Measurements from ENCODE around the gene RPTOR.

The RPTOR gene

GRCh38 chr17:80588702-80589383 lies 44.2 kb downstream of the RPTOR start:
- DNase-seq (ENCODE audit: low read depth in 2 of 2, low spot score in 1 of 2) = no peak

GRCh38 chr17:80591788-80592187 lies 47.1 kb downstream of the RPTOR start:
- no peak for DNase-seq (ENCODE audit: low read depth in 2 of 2, low spot score in 1 of 2)

- no peak for DNase-seq (ENCODE audit: low read depth in 2 of 2, low spot score in 1 of 2)
Observed at GRCh38 chr17:80592243-80592642, 47.6 kb downstream of the RPTOR start.

- DNase-seq (ENCODE audit: low read depth in 2 of 2, low spot score in 1 of 2) = no peak
Observed at GRCh38 chr17:80593181-80593580, 48.5 kb downstream of the RPTOR start.

- no peak for DNase-seq (ENCODE audit: low read depth in 2 of 2, low spot score in 1 of 2)
Observed at GRCh38 chr17:80594431-80595269, 50.0 kb downstream of the RPTOR start.

GRCh38 chr17:80596760-80597608 lies 52.3 kb downstream of the RPTOR start:
- no peak for DNase-seq (ENCODE audit: low read depth in 2 of 2, low spot score in 1 of 2)

GRCh38 chr17:80598813-80599545 lies 54.3 kb downstream of the RPTOR start:
- no peak for DNase-seq (ENCODE audit: low read depth in 2 of 2, low spot score in 1 of 2)

- DNase-seq (ENCODE audit: low read depth in 2 of 2, low spot score in 1 of 2) = no peak
Observed at GRCh38 chr17:80599546-80600305, 55.1 kb downstream of the RPTOR start.

GRCh38 chr17:80601146-80601545 lies 56.5 kb downstream of the RPTOR start:
- DNase-seq (ENCODE audit: low read depth in 2 of 2, low spot score in 1 of 2) = no peak

- no peak for DNase-seq (ENCODE audit: low read depth in 2 of 2, low spot score in 1 of 2)
Observed at GRCh38 chr17:80603396-80603795, 58.8 kb downstream of the RPTOR start.

GRCh38 chr17:80604009-80604669 lies 59.5 kb downstream of the RPTOR start:
- DNase-seq (ENCODE audit: low read depth in 2 of 2, low spot score in 1 of 2) = no peak

GRCh38 chr17:80604670-80605010 lies 60.0 kb downstream of the RPTOR start:
- no peak for DNase-seq (ENCODE audit: low read depth in 2 of 2, low spot score in 1 of 2)

- no peak for DNase-seq (ENCODE audit: low read depth in 2 of 2, low spot score in 1 of 2)
Observed at GRCh38 chr17:80605326-80606066, 60.9 kb downstream of the RPTOR start.

- no peak for DNase-seq (ENCODE audit: low read depth in 2 of 2, low spot score in 1 of 2)
Observed at GRCh38 chr17:80608326-80608725, 63.7 kb downstream of the RPTOR start.

GRCh38 chr17:80609757-80610156 lies 65.1 kb downstream of the RPTOR start:
- DNase-seq (ENCODE audit: low read depth in 2 of 2, low spot score in 1 of 2) = no peak

GRCh38 chr17:80611816-80612215 lies 67.2 kb downstream of the RPTOR start:
- DNase-seq (ENCODE audit: low read depth in 2 of 2, low spot score in 1 of 2) = no peak

- DNase-seq (ENCODE audit: low read depth in 2 of 2, low spot score in 1 of 2) = no peak
Observed at GRCh38 chr17:80612997-80613731, 68.5 kb downstream of the RPTOR start.

- DNase-seq (ENCODE audit: low read depth in 2 of 2, low spot score in 1 of 2) = no peak
Observed at GRCh38 chr17:80613732-80614071, 69.1 kb downstream of the RPTOR start.

Data from stimulated activated CD8-positive, alpha-beta memory T cell treated with anti-CD3 and anti-CD28 coated beads, Interleukin-4, amount 100 ng/mL, for 1 hour (primary cell).